ENCODE results near the gene POLR2B. TPM values are rescaled to one million over a fixed set of nuclear protein-coding genes. Genes with fewer than 3 reads are reported as not detected.

Gene POLR2B
- total and polyA plus RNA-seq, 2 of the 4 experiments (the other 2 are of a cell fraction): 74.0 to 106 TPM

DNA sequence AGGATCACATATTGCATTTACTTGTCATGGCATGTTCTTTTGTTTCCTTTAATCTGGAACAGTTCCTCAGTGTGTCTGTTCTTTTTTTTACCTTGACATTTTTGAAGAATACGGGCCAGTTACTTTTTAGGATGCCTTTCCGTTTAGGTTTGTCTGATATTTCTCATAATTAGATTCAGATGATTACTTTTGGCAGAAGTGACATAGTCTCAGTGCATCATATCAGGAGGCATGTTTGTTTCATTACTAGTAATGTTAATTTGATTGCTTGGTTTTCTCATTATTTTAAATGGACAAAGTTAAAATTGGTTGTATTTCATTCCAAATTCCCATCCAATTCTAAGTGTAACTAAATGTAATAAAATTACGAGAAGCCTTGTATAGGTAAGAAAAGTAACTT, 8.3 kb downstream of the POLR2B start:
- ChIA-PET POLR2A (ENCODE audit: unreplicated experiment) (no interaction called here), CTCF (no interaction called here)
- intact Hi-C loops (cut with micrococcal nuclease) (no loop called here), in situ Hi-C loops (cut with MboI; ENCODE audit: low sequenced_read_pairs) (no loop called here), dilution Hi-C loops (cut with HindIII; ENCODE audit: low sequenced_read_pairs, unreplicated experiment) (no loop called here)
- Histone ChIP-seq H3K4me3 (ENCODE audit: insufficient read depth, low read depth, low read length) (no peak overlapping the region), H3K27me3 (ENCODE audit: control insufficient read depth, insufficient read depth, low read length) (no peaks in the 10 kb centered on the region), H3K9ac (ENCODE audit: low read depth, low read length) (no peak overlapping the region), H3K9me3 (ENCODE audit: control insufficient read depth, insufficient read depth, low read length) (no peaks in the 10 kb centered on the region), H2BK5ac (ENCODE audit: low read depth, low read length, poor library complexity, severe bottlenecking) (no peak overlapping the region), H3K27ac (ENCODE audit: insufficient read depth, low read length) (no peak overlapping the region), H3K23ac (ENCODE audit: low read depth, low read length) (no peak overlapping the region), H3K4me2 (ENCODE audit: low read depth, low read length) (no peak overlapping the region), H3K14ac (replicated peaks; ENCODE audit: low read depth, low read length) (no peak overlapping the region), H3K4me1 (ENCODE audit: control insufficient read depth, insufficient read depth, low read length) (no peaks in the 10 kb centered on the region), H2AK9ac (replicated peaks; ENCODE audit: low read depth, low read length, poor library complexity) (no peak overlapping the region), H3K4ac (ENCODE audit: low read depth, low read length) (no peak overlapping the region), H4K91ac (ENCODE audit: insufficient read depth, low read depth, low read length) (no peak overlapping the region), H2AK5ac (ENCODE audit: low read depth, low read length) (no peak overlapping the region), H2BK120ac (ENCODE audit: low read depth, low read length) (no peak overlapping the region), H4K20me1 (ENCODE audit: insufficient read depth, low read length) (peaks cover 43% of the 10 kb centered on the region), H3K9me1 (ENCODE audit: insufficient read depth, low read length) (peaks cover 7% of the 10 kb centered on the region), H3K56ac (ENCODE audit: extremely low read depth, insufficient read depth, low read length) (no peak overlapping the region), H4K8ac (ENCODE audit: low read depth in 2 of 2, low read length in 2 of 2) (no peak overlapping the region), H4K5ac (ENCODE audit: low read depth, low read length) (no peak overlapping the region), H3K36me3 (ENCODE audit: control insufficient read depth, insufficient read depth, low read length) (peaks cover 32% of the 10 kb centered on the region), H3K18ac (ENCODE audit: low read depth, low read length) (no peak overlapping the region), H2AFZ (replicated peaks; ENCODE audit: low read length, poor library complexity) (no peak overlapping the region), H2BK15ac (ENCODE audit: low read depth, low read length) (no peak overlapping the region), H3K79me1 (ENCODE audit: low read depth in 1 of 2, low read length in 2 of 2) (peaks cover 23 to 52% of the 10 kb centered on the region in 2 experiments), H2BK20ac (ENCODE audit: low read depth, low read length) (no peak overlapping the region)
- TF ChIP-seq, protein P1, sequence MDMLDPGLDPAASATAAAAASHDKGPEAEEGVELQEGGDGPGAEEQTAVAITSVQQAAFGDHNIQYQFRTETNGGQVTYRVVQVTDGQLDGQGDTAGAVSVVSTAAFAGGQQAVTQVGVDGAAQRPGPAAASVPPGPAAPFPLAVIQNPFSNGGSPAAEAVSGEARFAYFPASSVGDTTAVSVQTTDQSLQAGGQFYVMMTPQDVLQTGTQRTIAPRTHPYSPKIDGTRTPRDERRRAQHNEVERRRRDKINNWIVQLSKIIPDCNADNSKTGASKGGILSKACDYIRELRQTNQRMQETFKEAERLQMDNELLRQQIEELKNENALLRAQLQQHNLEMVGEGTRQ (IDR thresholded peaks at IDR 0.05; ENCODE audit: low read depth, low read length): no peak
- TF ChIP-seq, protein P2, sequence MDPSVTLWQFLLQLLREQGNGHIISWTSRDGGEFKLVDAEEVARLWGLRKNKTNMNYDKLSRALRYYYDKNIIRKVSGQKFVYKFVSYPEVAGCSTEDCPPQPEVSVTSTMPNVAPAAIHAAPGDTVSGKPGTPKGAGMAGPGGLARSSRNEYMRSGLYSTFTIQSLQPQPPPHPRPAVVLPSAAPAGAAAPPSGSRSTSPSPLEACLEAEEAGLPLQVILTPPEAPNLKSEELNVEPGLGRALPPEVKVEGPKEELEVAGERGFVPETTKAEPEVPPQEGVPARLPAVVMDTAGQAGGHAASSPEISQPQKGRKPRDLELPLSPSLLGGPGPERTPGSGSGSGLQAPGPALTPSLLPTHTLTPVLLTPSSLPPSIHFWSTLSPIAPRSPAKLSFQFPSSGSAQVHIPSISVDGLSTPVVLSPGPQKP (IDR thresholded peaks at IDR 0.05; ENCODE audit: borderline replicate concordance, low read depth, low read length): no peak
- TF ChIP-seq, protein P3, sequence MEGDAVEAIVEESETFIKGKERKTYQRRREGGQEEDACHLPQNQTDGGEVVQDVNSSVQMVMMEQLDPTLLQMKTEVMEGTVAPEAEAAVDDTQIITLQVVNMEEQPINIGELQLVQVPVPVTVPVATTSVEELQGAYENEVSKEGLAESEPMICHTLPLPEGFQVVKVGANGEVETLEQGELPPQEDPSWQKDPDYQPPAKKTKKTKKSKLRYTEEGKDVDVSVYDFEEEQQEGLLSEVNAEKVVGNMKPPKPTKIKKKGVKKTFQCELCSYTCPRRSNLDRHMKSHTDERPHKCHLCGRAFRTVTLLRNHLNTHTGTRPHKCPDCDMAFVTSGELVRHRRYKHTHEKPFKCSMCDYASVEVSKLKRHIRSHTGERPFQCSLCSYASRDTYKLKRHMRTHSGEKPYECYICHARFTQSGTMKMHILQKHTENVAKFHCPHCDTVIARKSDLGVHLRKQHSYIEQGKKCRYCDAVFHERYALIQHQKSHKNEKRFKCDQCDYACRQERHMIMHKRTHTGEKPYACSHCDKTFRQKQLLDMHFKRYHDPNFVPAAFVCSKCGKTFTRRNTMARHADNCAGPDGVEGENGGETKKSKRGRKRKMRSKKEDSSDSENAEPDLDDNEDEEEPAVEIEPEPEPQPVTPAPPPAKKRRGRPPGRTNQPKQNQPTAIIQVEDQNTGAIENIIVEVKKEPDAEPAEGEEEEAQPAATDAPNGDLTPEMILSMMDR (conservative IDR thresholded peaks at IDR 0.05; ENCODE audit: low read depth, low read length): no peak
- no peak for TF ChIP-seq CEBPB (IDR thresholded peaks at IDR 0.05; ENCODE audit: low read depth, low read length)
- DNase-seq: no peak
- no CpG with 5 or more reads among the region's 3 CpGs for WGBS, 2 experiments (ENCODE audit: extremely low coverage in 2 of 2, insufficient read length in 1 of 2)
- BruUV-seq (replicated peaks): no TSS peak
- no peak for ATAC-seq (ENCODE audit: low read depth)

Measured in IMR-90 (cell line).